Memory B cell (primary cell): ENCODE measurements around the gene PTPN3.

Experiments
- ATAC-seq: fragments of 150-1000 bp; cut with Tn5 transposase; 2 replicates; pipeline ENCODE4 v1.10.0; 2021; ENCODE audit warnings: low read depth, mild to moderate bottlenecking, moderate library complexity
- DNase-seq, 2 donors: peaks; one replicate each; pipeline ENCODE4 v3.0.0; 2022; ENCODE audit warnings: low spot score in 2 of 2
- H3K27ac Mint-ChIP-seq: one replicate; pipeline ENCODE4 v1.8.0; 2022; ENCODE audit warnings: mild to moderate bottlenecking, moderate library complexity, mixed read lengths
- H3K27me3 Mint-ChIP-seq: one replicate; pipeline ENCODE4 v1.8.0; 2022; ENCODE audit warnings: mixed read lengths
- H3K36me3 Mint-ChIP-seq: one replicate; pipeline ENCODE4 v1.8.0; 2022; ENCODE audit warnings: mild to moderate bottlenecking, mixed read lengths
- H3K4me1 Mint-ChIP-seq: one replicate; pipeline ENCODE4 v1.8.0; 2022; ENCODE audit warnings: mixed read lengths
- H3K4me3 Mint-ChIP-seq: one replicate; pipeline ENCODE4 v1.8.0; 2022; ENCODE audit warnings: mild to moderate bottlenecking, moderate library complexity, mixed read lengths
- H3K9me3 Mint-ChIP-seq: one replicate; pipeline ENCODE4 v1.8.0; 2022; ENCODE audit warnings: mixed read lengths

PTPN3 gene

GRCh38 chr9:109460576-109460975 lies 37.5 kb downstream of the PTPN3 start:
- H3K27me3 Mint-ChIP-seq: peaks cover 17% of the 10 kb centered on the region
- no peak overlapping the region for H3K4me3 Mint-ChIP-seq
- H3K9me3 Mint-ChIP-seq: no peaks in the 10 kb centered on the region
- no peak overlapping the region for H3K27ac Mint-ChIP-seq
- DNase-seq (no peak), ATAC-seq (no peak)
- peaks cover 5% of the 10 kb centered on the region for H3K4me1 Mint-ChIP-seq
- no peaks in the 10 kb centered on the region for H3K36me3 Mint-ChIP-seq

DNA sequence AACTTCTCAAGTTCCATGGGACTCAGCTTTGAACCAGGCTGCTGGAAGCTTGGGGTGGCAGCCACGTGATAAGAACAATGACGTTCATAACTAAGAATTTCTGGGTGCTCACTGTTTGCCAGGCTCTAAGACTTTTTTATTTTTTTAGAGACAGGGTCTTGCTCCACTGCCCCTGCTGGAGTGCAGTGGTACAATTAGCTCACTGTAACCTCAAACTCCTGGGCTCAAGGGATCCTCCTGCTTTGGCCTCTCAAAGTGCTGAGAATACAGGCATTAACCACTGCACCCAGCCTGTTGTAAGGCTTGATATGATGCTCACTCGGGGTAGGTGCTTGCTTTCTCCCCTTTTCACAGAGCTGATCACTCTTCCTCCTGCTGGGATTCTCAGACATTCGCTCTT lies 38.7 kb downstream of the PTPN3 start:
- no peak for DNase-seq
- H3K27ac Mint-ChIP-seq: no peak overlapping the region
- H3K9me3 Mint-ChIP-seq: no peaks in the 10 kb centered on the region
- peaks cover 20% of the 10 kb centered on the region for H3K27me3 Mint-ChIP-seq
- H3K4me3 Mint-ChIP-seq: no peak overlapping the region
- peaks cover 5% of the 10 kb centered on the region for H3K4me1 Mint-ChIP-seq
- H3K36me3 Mint-ChIP-seq: no peaks in the 10 kb centered on the region
- no peak for ATAC-seq

DNA sequence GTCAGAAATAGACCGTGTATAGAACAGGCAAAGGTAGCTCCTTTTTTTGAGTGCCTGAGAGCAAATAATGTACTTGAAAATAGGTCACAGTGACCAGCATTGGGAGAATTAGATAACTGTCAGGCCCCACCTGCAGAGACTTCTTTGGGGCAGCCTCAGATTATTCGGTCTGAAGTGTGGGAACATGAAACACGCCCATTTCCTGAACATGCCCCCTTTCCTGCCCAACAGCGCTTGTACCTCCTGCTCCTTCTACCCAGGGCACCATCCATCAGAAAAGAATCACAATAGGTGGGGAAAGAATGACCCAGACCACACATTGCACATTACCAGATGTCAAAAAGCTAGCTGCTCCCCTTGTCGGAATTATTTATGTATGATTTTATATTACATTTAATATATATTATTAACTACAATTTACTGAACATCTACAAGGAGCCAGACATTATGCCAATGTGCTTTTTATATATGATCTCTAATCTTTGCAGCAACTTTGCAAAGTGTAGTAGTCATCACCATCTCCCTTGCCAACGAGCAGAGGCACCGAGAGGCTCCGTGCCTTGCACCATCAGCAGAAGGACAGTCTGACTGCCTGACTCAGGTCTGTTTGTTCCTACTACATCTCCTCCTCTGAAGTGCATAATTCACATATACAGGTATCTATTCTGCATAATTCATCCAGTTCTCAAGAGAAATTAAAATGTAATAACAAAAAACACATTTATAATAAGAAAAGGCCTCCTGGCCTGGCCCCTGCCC lies 39.5 kb downstream of the PTPN3 start:
- Mint-ChIP-seq H3K36me3 (no peaks in the 10 kb centered on the region), H3K4me3 (no peak overlapping the region), H3K9me3 (no peaks in the 10 kb centered on the region), H3K27me3 (peaks cover 21% of the 10 kb centered on the region), H3K4me1 (no peaks in the 10 kb centered on the region), H3K27ac (no peak overlapping the region)
- DNase-seq (no peak), ATAC-seq (no peak)

- H3K27me3 Mint-ChIP-seq: peaks cover 17% of the 10 kb centered on the region
- no peak for DNase-seq
- no peak overlapping the region for H3K4me3 Mint-ChIP-seq
- ATAC-seq: no peak
- no peaks in the 10 kb centered on the region for H3K36me3 Mint-ChIP-seq
- no peak overlapping the region for H3K27ac Mint-ChIP-seq
- H3K4me1 Mint-ChIP-seq: no peaks in the 10 kb centered on the region
- no peaks in the 10 kb centered on the region for H3K9me3 Mint-ChIP-seq
Measured at GRCh38 chr9:109456811-109457210, 41.3 kb downstream of the PTPN3 start.

- no peak overlapping the region for H3K4me3 Mint-ChIP-seq
- H3K27ac Mint-ChIP-seq: no peak overlapping the region
- ATAC-seq (no peak), DNase-seq (no peak)
- H3K36me3 Mint-ChIP-seq: no peaks in the 10 kb centered on the region
- peaks cover 19% of the 10 kb centered on the region for H3K27me3 Mint-ChIP-seq
- H3K9me3 Mint-ChIP-seq: no peaks in the 10 kb centered on the region
- no peaks in the 10 kb centered on the region for H3K4me1 Mint-ChIP-seq
Measured at GRCh38 chr9:109455861-109456260, 42.2 kb downstream of the PTPN3 start.

GRCh38 chr9:109455391-109455790 lies 42.7 kb downstream of the PTPN3 start:
- H3K27me3 Mint-ChIP-seq: peaks cover 19% of the 10 kb centered on the region
- H3K4me1 Mint-ChIP-seq: no peaks in the 10 kb centered on the region
- H3K9me3 Mint-ChIP-seq: no peaks in the 10 kb centered on the region
- H3K27ac Mint-ChIP-seq: no peak overlapping the region
- no peak overlapping the region for H3K4me3 Mint-ChIP-seq
- no peak for ATAC-seq
- no peaks in the 10 kb centered on the region for H3K36me3 Mint-ChIP-seq
- no peak for DNase-seq

GRCh38 chr9:109454601-109455155 lies 43.4 kb downstream of the PTPN3 start:
- ATAC-seq (no peak), DNase-seq (no peak)
- peaks cover 19% of the 10 kb centered on the region for H3K27me3 Mint-ChIP-seq
- no peak overlapping the region for H3K27ac Mint-ChIP-seq
- no peak overlapping the region for H3K4me3 Mint-ChIP-seq
- no peaks in the 10 kb centered on the region for H3K9me3 Mint-ChIP-seq
- no peaks in the 10 kb centered on the region for H3K4me1 Mint-ChIP-seq
- no peaks in the 10 kb centered on the region for H3K36me3 Mint-ChIP-seq

DNA sequence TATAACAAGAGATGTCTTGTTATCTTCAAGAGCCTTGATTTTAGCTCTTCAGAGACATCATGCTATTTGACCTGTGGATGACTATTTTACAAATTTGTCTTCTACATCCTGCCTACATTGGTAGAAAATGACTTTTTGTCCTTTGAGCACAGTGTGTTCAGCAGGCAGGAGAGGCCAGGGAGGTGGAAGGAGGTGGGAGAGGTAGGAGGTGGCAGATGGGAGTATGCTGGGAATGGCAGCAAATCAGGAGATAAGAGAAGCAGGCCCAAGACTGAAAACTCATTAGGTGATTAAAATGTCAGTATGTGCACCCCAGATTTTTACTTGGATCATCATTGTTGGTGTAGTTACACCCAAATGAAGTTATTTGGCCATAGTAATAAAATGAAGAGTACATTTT lies 44.1 kb downstream of the PTPN3 start:
- H3K36me3 Mint-ChIP-seq: no peaks in the 10 kb centered on the region
- no peaks in the 10 kb centered on the region for H3K9me3 Mint-ChIP-seq
- H3K4me1 Mint-ChIP-seq: no peaks in the 10 kb centered on the region
- peaks cover 18% of the 10 kb centered on the region for H3K27me3 Mint-ChIP-seq
- no peak for ATAC-seq
- no peak overlapping the region for H3K27ac Mint-ChIP-seq
- DNase-seq: no peak
- no peak overlapping the region for H3K4me3 Mint-ChIP-seq

GRCh38 chr9:109453210-109453842 lies 44.8 kb downstream of the PTPN3 start:
- ATAC-seq (no peak), DNase-seq (no peak)
- Mint-ChIP-seq H3K36me3 (no peaks in the 10 kb centered on the region), H3K27me3 (peaks cover 18% of the 10 kb centered on the region), H3K4me1 (no peaks in the 10 kb centered on the region), H3K27ac (no peak overlapping the region), H3K4me3 (no peak overlapping the region), H3K9me3 (no peaks in the 10 kb centered on the region)

- Mint-ChIP-seq H3K9me3 (no peaks in the 10 kb centered on the region), H3K4me3 (no peak overlapping the region), H3K27me3 (peaks cover 19% of the 10 kb centered on the region), H3K36me3 (no peaks in the 10 kb centered on the region), H3K4me1 (no peaks in the 10 kb centered on the region), H3K27ac (no peak overlapping the region)
- DNase-seq (no peak), ATAC-seq (no peak)
Measured at GRCh38 chr9:109452761-109453160, 45.3 kb downstream of the PTPN3 start.

- Mint-ChIP-seq H3K9me3 (no peaks in the 10 kb centered on the region), H3K36me3 (no peaks in the 10 kb centered on the region), H3K27ac (no peak overlapping the region), H3K27me3 (peaks cover 20% of the 10 kb centered on the region), H3K4me1 (no peaks in the 10 kb centered on the region), H3K4me3 (no peak overlapping the region)
- DNase-seq (no peak), ATAC-seq (no peak)
Measured at GRCh38 chr9:109451311-109452025, 46.6 kb downstream of the PTPN3 start.

DNA sequence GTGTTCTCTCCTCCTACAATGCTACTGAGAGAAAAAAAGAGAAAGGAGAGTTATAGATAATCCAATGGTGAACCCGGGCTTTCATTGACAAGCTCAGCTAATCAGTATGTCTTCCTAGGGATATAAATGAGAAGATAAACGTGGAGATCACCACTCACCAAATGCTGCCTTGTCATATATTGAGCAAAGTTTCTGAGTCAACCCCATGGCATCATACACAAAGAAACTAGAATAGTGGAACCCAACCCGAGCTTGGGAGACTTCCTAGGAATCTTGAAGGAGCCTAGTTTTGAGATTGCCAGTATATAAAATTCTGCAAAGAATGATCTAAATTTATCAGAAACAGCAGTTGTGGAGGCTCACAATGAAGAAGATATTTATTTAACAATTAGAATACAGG lies 47.8 kb downstream of the PTPN3 start:
- H3K36me3 Mint-ChIP-seq: no peaks in the 10 kb centered on the region
- H3K27ac Mint-ChIP-seq: no peak overlapping the region
- ATAC-seq (no peak), DNase-seq (no peak)
- no peaks in the 10 kb centered on the region for H3K9me3 Mint-ChIP-seq
- H3K4me1 Mint-ChIP-seq: no peaks in the 10 kb centered on the region
- peaks cover 18% of the 10 kb centered on the region for H3K27me3 Mint-ChIP-seq
- H3K4me3 Mint-ChIP-seq: no peak overlapping the region

DNA sequence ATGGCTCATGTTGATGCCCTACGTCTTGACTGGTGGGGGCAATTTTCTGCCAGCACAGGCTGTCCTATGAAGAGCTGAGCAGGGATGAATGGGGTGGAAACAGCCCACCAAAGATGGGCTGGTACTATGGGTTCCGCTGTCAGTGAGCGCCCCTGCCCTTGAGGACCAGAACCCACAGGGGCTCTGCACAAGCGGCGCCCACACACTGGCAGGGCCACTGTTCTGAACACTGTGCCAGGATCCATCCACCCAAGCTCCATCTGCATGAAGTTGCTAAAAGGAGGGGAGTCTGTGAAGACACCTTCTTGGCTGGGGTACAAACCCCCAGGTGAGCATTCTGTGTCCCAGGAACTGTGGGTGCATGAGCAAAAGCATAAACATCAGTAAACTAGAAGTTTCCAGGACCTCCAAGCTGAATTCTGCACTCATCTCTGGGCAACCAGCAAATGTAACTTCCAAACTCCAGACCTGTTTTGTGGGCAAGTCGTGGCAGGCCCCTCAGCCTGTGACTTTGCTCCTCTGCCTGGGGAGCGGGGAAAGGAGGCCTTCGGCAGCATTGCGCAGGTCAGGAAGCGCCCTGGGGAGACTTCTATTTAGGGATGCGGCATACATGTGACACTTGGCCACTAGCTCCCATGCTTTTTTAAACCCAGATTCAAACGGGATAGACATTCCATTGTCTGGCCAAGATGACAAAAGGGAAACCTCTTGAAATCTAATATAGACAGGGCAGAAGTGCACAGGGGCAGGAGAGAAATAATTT lies 48.9 kb downstream of the PTPN3 start:
- ATAC-seq: no peak
- no peak overlapping the region for H3K27ac Mint-ChIP-seq
- H3K27me3 Mint-ChIP-seq: peaks cover 19% of the 10 kb centered on the region
- H3K9me3 Mint-ChIP-seq: no peaks in the 10 kb centered on the region
- H3K36me3 Mint-ChIP-seq: no peaks in the 10 kb centered on the region
- H3K4me1 Mint-ChIP-seq: no peaks in the 10 kb centered on the region
- H3K4me3 Mint-ChIP-seq: no peak overlapping the region
- no peak for DNase-seq

DNA sequence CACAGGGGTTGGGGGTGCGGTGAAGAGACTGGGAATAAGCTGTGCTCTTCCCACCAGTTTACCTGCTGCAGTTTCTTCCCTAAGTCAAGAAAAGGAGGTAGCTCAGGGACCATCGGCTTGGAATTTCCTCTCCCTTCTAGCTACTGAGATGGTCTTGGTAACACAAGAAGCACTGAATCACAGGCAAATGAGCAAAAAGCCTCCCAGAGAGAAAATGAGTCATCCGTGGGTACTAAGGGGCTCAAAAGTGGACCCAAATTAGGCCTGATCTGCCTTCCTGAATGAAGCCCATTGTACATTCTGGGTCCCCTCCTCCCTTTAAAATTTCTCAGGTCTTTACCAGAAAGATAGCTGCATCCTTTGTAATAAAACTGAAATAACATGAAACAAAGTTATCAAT lies 49.9 kb downstream of the PTPN3 start:
- Mint-ChIP-seq H3K4me1 (no peaks in the 10 kb centered on the region), H3K36me3 (no peaks in the 10 kb centered on the region), H3K27me3 (peaks cover 16% of the 10 kb centered on the region), H3K4me3 (no peak overlapping the region), H3K27ac (no peak overlapping the region), H3K9me3 (no peaks in the 10 kb centered on the region)
- no peak for DNase-seq
- no peak for ATAC-seq
